ENCODE measurements around the gene DNAI7. TPM values are rescaled to one million over a fixed set of nuclear protein-coding genes. Genes with fewer than 3 reads are reported as not detected.

The DNAI7 gene
- total and polyA plus RNA-seq, 3 experiments from 2014 or later = not detected

- Mint-ChIP-seq H3K27ac (peak overlapping the region in 2 of 8 donors; percentile 17 to 58), H3K9me3 (peaks cover 0 to 6% (median 2%) of the 10 kb centered on the region in 5 donors), H3K4me3 (no peak overlapping the region), H3K27me3 (peaks cover 10 to 11% of the 10 kb centered on the region in 2 donors), H3K36me3 (peaks cover 0 to 9% (median 2%) of the 10 kb centered on the region in 3 donors), H3K4me1 (peaks cover 9 to 16% (median 14%) of the 10 kb centered on the region in 3 donors)
- Histone ChIP-seq H3K27ac (ENCODE audit: low read depth, low read length) (no peak overlapping the region), H3K27me3 (ENCODE audit: insufficient read depth, low read length, poor library complexity, severe bottlenecking) (no peaks in the 10 kb centered on the region), H3K36me3 (ENCODE audit: insufficient read depth, low read length) (no peaks in the 10 kb centered on the region), H3K9me3 (ENCODE audit: low read length) (no peaks in the 10 kb centered on the region), H3K4me3 (ENCODE audit: low read length) (no peak overlapping the region), H3K4me1 (ENCODE audit: insufficient read depth, low read length) (peaks cover 19% of the 10 kb centered on the region)
- DNase-seq = no peak
- ChIA-PET CTCF (no interaction called here), POLR2A (no interaction called here)
Measured at GRCh38 chr12:25182765-25183164, 12.2 kb downstream of the DNAI7 start.

- Histone ChIP-seq H3K9me3 (ENCODE audit: low read length) (no peaks in the 10 kb centered on the region), H3K4me3 (ENCODE audit: low read length) (no peak overlapping the region), H3K36me3 (ENCODE audit: insufficient read depth, low read length) (no peaks in the 10 kb centered on the region), H3K4me1 (ENCODE audit: insufficient read depth, low read length) (no peaks in the 10 kb centered on the region), H3K27ac (ENCODE audit: low read depth, low read length) (no peak overlapping the region), H3K27me3 (ENCODE audit: insufficient read depth, low read length, poor library complexity, severe bottlenecking) (no peaks in the 10 kb centered on the region)
- no peaks in the 10 kb centered on the region for H3K36me3 Mint-ChIP-seq
- H3K4me1 Mint-ChIP-seq = no peaks in the 10 kb centered on the region
- POLR2A ChIA-PET = no interaction called here
- DNase-seq = no peak
- H3K27me3 Mint-ChIP-seq = no peaks in the 10 kb centered on the region
- H3K4me3 Mint-ChIP-seq = no peak overlapping the region
- H3K27ac Mint-ChIP-seq = no peak overlapping the region
- H3K9me3 Mint-ChIP-seq = no peaks in the 10 kb centered on the region
- CTCF ChIA-PET = no interaction called here
Measured at GRCh38 chr12:25162866-25163265, 32.1 kb downstream of the DNAI7 start.

- no peaks in the 10 kb centered on the region for H3K9me3 Mint-ChIP-seq
- H3K4me1 Mint-ChIP-seq = peaks cover 6 to 11% (median 9%) of the 10 kb centered on the region in 3 donors
- Histone ChIP-seq H3K36me3 (ENCODE audit: insufficient read depth, low read length) (no peaks in the 10 kb centered on the region), H3K27ac (ENCODE audit: low read depth, low read length) (no peak overlapping the region), H3K4me3 (ENCODE audit: low read length) (no peak overlapping the region), H3K27me3 (ENCODE audit: insufficient read depth, low read length, poor library complexity, severe bottlenecking) (no peaks in the 10 kb centered on the region), H3K9me3 (ENCODE audit: low read length) (no peaks in the 10 kb centered on the region), H3K4me1 (ENCODE audit: insufficient read depth, low read length) (no peaks in the 10 kb centered on the region)
- POLR2A ChIA-PET = no interaction called here
- no peaks in the 10 kb centered on the region for H3K36me3 Mint-ChIP-seq
- no peaks in the 10 kb centered on the region for H3K27me3 Mint-ChIP-seq
- no peak overlapping the region for H3K4me3 Mint-ChIP-seq
- CTCF ChIA-PET = interaction anchor here (0.6 to 1.9 kb wide), 2 partner anchors 85 to 1608 kb away, joined by 3 to 7 read pairs; no protein-coding TSS in a partner anchor
- DNase-seq = no peak
- H3K27ac Mint-ChIP-seq = peak overlapping the region in 1 of 8 donors; percentile 74
Measured at GRCh38 chr12:25156061-25156460, 38.9 kb downstream of the DNAI7 start.

GRCh38 chr12:25155022-25155576 lies 39.9 kb downstream of the DNAI7 start:
- Mint-ChIP-seq H3K27me3 (no peaks in the 10 kb centered on the region), H3K36me3 (no peaks in the 10 kb centered on the region), H3K9me3 (no peaks in the 10 kb centered on the region), H3K4me1 (peaks cover 6 to 11% (median 9%) of the 10 kb centered on the region in 3 donors), H3K4me3 (peak overlapping the region; percentile 29 to 86 (median 77)), H3K27ac (peak overlapping the region in 6 of 8 donors; percentile 3 to 85 (median 54))
- no peaks in the 10 kb centered on the region for H3K36me3 ChIP-seq (ENCODE audit: insufficient read depth, low read length)
- no peak overlapping the region for H3K27ac ChIP-seq (ENCODE audit: low read depth, low read length)
- no peaks in the 10 kb centered on the region for H3K9me3 ChIP-seq (ENCODE audit: low read length)
- H3K4me1 ChIP-seq (ENCODE audit: insufficient read depth, low read length) = no peaks in the 10 kb centered on the region
- peak in 2 of 5 donors; percentile 35 to 43 for DNase-seq
- no peak overlapping the region for H3K4me3 ChIP-seq (ENCODE audit: low read length)
- POLR2A ChIA-PET = interaction anchor here (0.7 to 1.3 kb wide), 5 partner anchors 39 to 233 kb away, joined by 3 to 5 read pairs (median 4); partner anchors contain the start of genes DNAI7, ETFRF1 and KRAS
- CTCF ChIA-PET = interaction anchor here (1.0 to 1.9 kb wide), 9 partner anchors 8 to 164 kb away, joined by 3 to 7 read pairs (median 4); partner anchors contain the start of genes DNAI7 and ETFRF1
- H3K27me3 ChIP-seq (ENCODE audit: insufficient read depth, low read length, poor library complexity, severe bottlenecking) = no peaks in the 10 kb centered on the region

- H3K27ac ChIP-seq (ENCODE audit: low read depth, low read length) = no peak overlapping the region
- Mint-ChIP-seq H3K36me3 (no peaks in the 10 kb centered on the region), H3K9me3 (no peaks in the 10 kb centered on the region), H3K4me1 (peaks cover 6 to 11% (median 9%) of the 10 kb centered on the region in 3 donors), H3K4me3 (no peak overlapping the region), H3K27ac (no peak overlapping the region), H3K27me3 (no peaks in the 10 kb centered on the region)
- no peak overlapping the region for H3K4me3 ChIP-seq (ENCODE audit: low read length)
- no peaks in the 10 kb centered on the region for H3K27me3 ChIP-seq (ENCODE audit: insufficient read depth, low read length, poor library complexity, severe bottlenecking)
- no peaks in the 10 kb centered on the region for H3K9me3 ChIP-seq (ENCODE audit: low read length)
- ChIA-PET CTCF (interaction anchor here (0.7 to 2.7 kb wide), 4 partner anchors 23 to 236 kb away, joined by 3 to 10 read pairs (median 6); no protein-coding TSS in a partner anchor), POLR2A (no interaction called here)
- H3K4me1 ChIP-seq (ENCODE audit: insufficient read depth, low read length) = no peaks in the 10 kb centered on the region
- H3K36me3 ChIP-seq (ENCODE audit: insufficient read depth, low read length) = no peaks in the 10 kb centered on the region
- DNase-seq = no peak
Measured at GRCh38 chr12:25152055-25152454, 42.9 kb downstream of the DNAI7 start.

- Histone ChIP-seq H3K4me1 (ENCODE audit: insufficient read depth, low read length) (no peaks in the 10 kb centered on the region), H3K27me3 (ENCODE audit: insufficient read depth, low read length, poor library complexity, severe bottlenecking) (no peaks in the 10 kb centered on the region), H3K9me3 (ENCODE audit: low read length) (no peaks in the 10 kb centered on the region), H3K4me3 (ENCODE audit: low read length) (no peak overlapping the region), H3K36me3 (ENCODE audit: insufficient read depth, low read length) (no peaks in the 10 kb centered on the region), H3K27ac (ENCODE audit: low read depth, low read length) (no peak overlapping the region)
- no peak overlapping the region for H3K4me3 Mint-ChIP-seq
- CTCF ChIA-PET = interaction anchor here (1.1 to 2.7 kb wide), 3 partner anchors 22 to 236 kb away, joined by 4 to 10 read pairs (median 4); no protein-coding TSS in a partner anchor
- H3K9me3 Mint-ChIP-seq = no peaks in the 10 kb centered on the region
- DNase-seq = no peak
- no peaks in the 10 kb centered on the region for H3K27me3 Mint-ChIP-seq
- H3K4me1 Mint-ChIP-seq = peaks cover 6 to 11% (median 9%) of the 10 kb centered on the region in 3 donors
- POLR2A ChIA-PET = no interaction called here
- peak overlapping the region in 1 of 8 donors; percentile 1 for H3K27ac Mint-ChIP-seq
- H3K36me3 Mint-ChIP-seq = no peaks in the 10 kb centered on the region
Measured at GRCh38 chr12:25151476-25151875, 43.5 kb downstream of the DNAI7 start.

GRCh38 chr12:25146686-25147085 lies 48.3 kb downstream of the DNAI7 start:
- Histone ChIP-seq H3K27ac (ENCODE audit: low read depth, low read length) (no peak overlapping the region), H3K4me3 (ENCODE audit: low read length) (no peak overlapping the region), H3K4me1 (ENCODE audit: insufficient read depth, low read length) (no peaks in the 10 kb centered on the region), H3K9me3 (ENCODE audit: low read length) (no peaks in the 10 kb centered on the region), H3K36me3 (ENCODE audit: insufficient read depth, low read length) (no peaks in the 10 kb centered on the region), H3K27me3 (ENCODE audit: insufficient read depth, low read length, poor library complexity, severe bottlenecking) (no peaks in the 10 kb centered on the region)
- CTCF ChIA-PET = interaction anchor here (0.9 kb wide), 1 partner anchor 8 kb away, joined by 3 read pairs; no protein-coding TSS in a partner anchor
- Mint-ChIP-seq H3K4me1 (no peaks in the 10 kb centered on the region), H3K27ac (no peak overlapping the region), H3K27me3 (no peaks in the 10 kb centered on the region), H3K4me3 (no peak overlapping the region), H3K36me3 (no peaks in the 10 kb centered on the region), H3K9me3 (no peaks in the 10 kb centered on the region)
- DNase-seq = no peak
- POLR2A ChIA-PET = no interaction called here

- ChIA-PET POLR2A (no interaction called here), CTCF (interaction anchor here (2.2 kb wide), 1 partner anchor 144 kb away, joined by 8 read pairs; no protein-coding TSS in a partner anchor)
- Histone ChIP-seq H3K4me3 (ENCODE audit: low read length) (no peak overlapping the region), H3K36me3 (ENCODE audit: insufficient read depth, low read length) (no peaks in the 10 kb centered on the region), H3K4me1 (ENCODE audit: insufficient read depth, low read length) (no peaks in the 10 kb centered on the region), H3K9me3 (ENCODE audit: low read length) (no peaks in the 10 kb centered on the region), H3K27ac (ENCODE audit: low read depth, low read length) (no peak overlapping the region), H3K27me3 (ENCODE audit: insufficient read depth, low read length, poor library complexity, severe bottlenecking) (no peaks in the 10 kb centered on the region)
- no peaks in the 10 kb centered on the region for H3K4me1 Mint-ChIP-seq
- H3K9me3 Mint-ChIP-seq = peaks cover 0 to 5% (median 0%) of the 10 kb centered on the region in 5 donors
- H3K36me3 Mint-ChIP-seq = peaks cover 0 to 5% (median 0%) of the 10 kb centered on the region in 3 donors
- H3K4me3 Mint-ChIP-seq = no peak overlapping the region
- no peak overlapping the region for H3K27ac Mint-ChIP-seq
- no peak for DNase-seq
- H3K27me3 Mint-ChIP-seq = peaks cover 0 to 5% of the 10 kb centered on the region in 2 donors
Measured at GRCh38 chr12:25135531-25136154, 59.3 kb downstream of the DNAI7 start.

Data from CD8-positive, alpha-beta memory T cell (primary cell).